Measurements from ENCODE around the gene EHD3.

The EHD3 gene

GRCh38 chr2:31253356-31254131 lies 19.6 kb downstream of the EHD3 start:
- no peak for DNase-seq
- no peak overlapping the region for H3K9ac ChIP-seq (ENCODE audit: low read length)
- no peaks in the 10 kb centered on the region for H4K20me1 ChIP-seq (ENCODE audit: insufficient read depth, low read length)
- no peaks in the 10 kb centered on the region for H3K79me2 ChIP-seq (ENCODE audit: low read length)
- H3K4me2 ChIP-seq (ENCODE audit: low read depth, low read length): no peak overlapping the region
- H2AFZ ChIP-seq (ENCODE audit: low read length): no peak overlapping the region
- peaks cover 29% of the 10 kb centered on the region for H3K4me1 ChIP-seq (ENCODE audit: low read length)
- TF ChIP-seq CTCF (IDR thresholded peaks at IDR 0.05; ENCODE audit: low read length) (no peak), EZH2phosphoT487 (IDR thresholded peaks at IDR 0.05; ENCODE audit: low read length) (no peak), EZH2 (optimal IDR thresholded peaks at IDR 0.05; ENCODE audit: low read depth, low read length) (no peak)
- H3K9me3 ChIP-seq (replicated peaks; ENCODE audit: insufficient read depth, low read length): no peaks in the 10 kb centered on the region
- no peak overlapping the region for H3K4me3 ChIP-seq (ENCODE audit: low read length)
- H3K27ac ChIP-seq (ENCODE audit: low read length): no peak overlapping the region
- no peaks in the 10 kb centered on the region for H3K9me2 ChIP-seq (replicated peaks; ENCODE audit: insufficient read depth, low read length)
- H3K27me3 ChIP-seq (replicated peaks; ENCODE audit: insufficient read depth, low read length): no peaks in the 10 kb centered on the region
- peaks cover 13% of the 10 kb centered on the region for H3F3A ChIP-seq (ENCODE audit: insufficient read depth, low read length)
- no peaks in the 10 kb centered on the region for H3K36me3 ChIP-seq (replicated peaks; ENCODE audit: insufficient read depth, low read length)

GRCh38 chr2:31254237-31255203 lies 20.6 kb downstream of the EHD3 start:
- Histone ChIP-seq H3K9me2 (replicated peaks; ENCODE audit: insufficient read depth, low read length) (no peaks in the 10 kb centered on the region), H4K20me1 (ENCODE audit: insufficient read depth, low read length) (no peaks in the 10 kb centered on the region), H3K9me3 (replicated peaks; ENCODE audit: insufficient read depth, low read length) (no peaks in the 10 kb centered on the region), H3F3A (ENCODE audit: insufficient read depth, low read length) (peaks cover 13% of the 10 kb centered on the region), H3K27ac (ENCODE audit: low read length) (no peak overlapping the region), H2AFZ (ENCODE audit: low read length) (no peak overlapping the region), H3K4me3 (ENCODE audit: low read length) (no peak overlapping the region), H3K4me2 (ENCODE audit: low read depth, low read length) (no peak overlapping the region), H3K36me3 (replicated peaks; ENCODE audit: insufficient read depth, low read length) (no peaks in the 10 kb centered on the region), H3K4me1 (ENCODE audit: low read length) (peaks cover 25% of the 10 kb centered on the region), H3K9ac (ENCODE audit: low read length) (no peak overlapping the region), H3K79me2 (ENCODE audit: low read length) (no peaks in the 10 kb centered on the region), H3K27me3 (replicated peaks; ENCODE audit: insufficient read depth, low read length) (no peaks in the 10 kb centered on the region)
- no peak for TF ChIP-seq EZH2phosphoT487 (IDR thresholded peaks at IDR 0.05; ENCODE audit: low read length)
- no peak for TF ChIP-seq CTCF (IDR thresholded peaks at IDR 0.05; ENCODE audit: low read length)
- no peak for TF ChIP-seq EZH2 (optimal IDR thresholded peaks at IDR 0.05; ENCODE audit: low read depth, low read length)
- no peak for DNase-seq

GRCh38 chr2:31255911-31256571 lies 22.1 kb downstream of the EHD3 start:
- Histone ChIP-seq H3K4me1 (ENCODE audit: low read length) (peaks cover 25% of the 10 kb centered on the region), H3K27me3 (replicated peaks; ENCODE audit: insufficient read depth, low read length) (no peaks in the 10 kb centered on the region), H3K36me3 (replicated peaks; ENCODE audit: insufficient read depth, low read length) (no peaks in the 10 kb centered on the region), H4K20me1 (ENCODE audit: insufficient read depth, low read length) (no peaks in the 10 kb centered on the region), H3K9me3 (replicated peaks; ENCODE audit: insufficient read depth, low read length) (no peaks in the 10 kb centered on the region), H3K9me2 (replicated peaks; ENCODE audit: insufficient read depth, low read length) (no peaks in the 10 kb centered on the region), H3K27ac (ENCODE audit: low read length) (peak overlapping the region; percentile 55; the same call in 1 of the 2 replicates), H3K4me3 (ENCODE audit: low read length) (no peak overlapping the region), H2AFZ (ENCODE audit: low read length) (peak overlapping the region; percentile 47), H3K9ac (ENCODE audit: low read length) (no peak overlapping the region; the same call in 1 of the 2 replicates), H3K79me2 (ENCODE audit: low read length) (no peaks in the 10 kb centered on the region), H3K4me2 (ENCODE audit: low read depth, low read length) (peak overlapping the region; percentile 39), H3F3A (ENCODE audit: insufficient read depth, low read length) (peaks cover 13% of the 10 kb centered on the region)
- TF ChIP-seq CTCF (IDR thresholded peaks at IDR 0.05; ENCODE audit: low read length) (no peak), EZH2phosphoT487 (IDR thresholded peaks at IDR 0.05; ENCODE audit: low read length) (no peak), EZH2 (optimal IDR thresholded peaks at IDR 0.05; ENCODE audit: low read depth, low read length) (no peak)
- DNase-seq: peak; percentile 57

Measured in MM.1S (cell line).